ENCODE measurements around the gene MFAP3.
"Not testable (repeated sequence)": the region's sequence is repeated elsewhere in the genome, so short reads cannot be mapped to it uniquely, and the experiment has no call there.

The MFAP3 gene

GRCh38 chr5:154055201-154055600, 16.4 kb downstream of the MFAP3 start:
- DNase-seq: no peak

- peak; percentile 32 for DNase-seq
Measured at GRCh38 chr5:154058055-154059038, 19.6 kb downstream of the MFAP3 start.

- no peak for DNase-seq
Measured at GRCh38 chr5:154059039-154059430, 20.3 kb downstream of the MFAP3 start.

- no peak for DNase-seq
Measured at GRCh38 chr5:154059583-154059982, 20.8 kb downstream of the MFAP3 start.

- peak; percentile 24 for DNase-seq
Measured at GRCh38 chr5:154060606-154061005, 21.8 kb downstream of the MFAP3 start.

GRCh38 chr5:154063372-154063771, 24.6 kb downstream of the MFAP3 start:
- no peak for DNase-seq

GRCh38 chr5:154065971-154066370, 27.2 kb downstream of the MFAP3 start:
- DNase-seq: no peak

GRCh38 chr5:154069854-154070253, 31.1 kb downstream of the MFAP3 start:
- not testable (repeated sequence) for DNase-seq

GRCh38 chr5:154071799-154072413, 33.1 kb downstream of the MFAP3 start:
- no peak for DNase-seq

- peak; percentile 45 for DNase-seq
Measured at GRCh38 chr5:154072414-154073171, 33.8 kb downstream of the MFAP3 start.

- DNase-seq: no peak
Measured at GRCh38 chr5:154076240-154076922, 37.6 kb downstream of the MFAP3 start.

GRCh38 chr5:154077696-154078095, 38.9 kb downstream of the MFAP3 start:
- no peak for DNase-seq

GRCh38 chr5:154078272-154078671, 39.5 kb downstream of the MFAP3 start:
- no peak for DNase-seq

- DNase-seq: no peak
Measured at GRCh38 chr5:154081246-154081645, 42.5 kb downstream of the MFAP3 start.

- DNase-seq: no peak
Measured at GRCh38 chr5:154084062-154084639, 45.4 kb downstream of the MFAP3 start.

- no peak for DNase-seq
Measured at GRCh38 chr5:154086146-154086545, 47.4 kb downstream of the MFAP3 start.

- DNase-seq: peak; percentile 75
Measured at GRCh38 chr5:154086641-154087040, 47.9 kb downstream of the MFAP3 start.

GRCh38 chr5:154087260-154087659, 48.5 kb downstream of the MFAP3 start:
- DNase-seq: peak; percentile 49

GRCh38 chr5:154088801-154089200, 50.0 kb downstream of the MFAP3 start:
- no peak for DNase-seq

- DNase-seq: no peak
Measured at GRCh38 chr5:154090656-154091055, 51.9 kb downstream of the MFAP3 start.

- no peak for DNase-seq
Measured at GRCh38 chr5:154092356-154093141, 53.8 kb downstream of the MFAP3 start.

- DNase-seq: no peak
Measured at GRCh38 chr5:154093142-154093532, 54.4 kb downstream of the MFAP3 start.

Measured in NCI-H2171 treated with DMSO at 0.1 percent for 48 hours (cell line).